ENCODE results near the gene ANKRD28. TPM values are rescaled to one million over a fixed set of nuclear protein-coding genes. Genes with fewer than 3 reads are reported as not detected.
"Not testable (repeated sequence)": the region's sequence is repeated elsewhere in the genome, so short reads cannot be mapped to it uniquely, and the experiment has no call there.

Gene ANKRD28
- total RNA-seq, 4 donors from 2014 or later = 20.0 to 86.8 (median 37.6) TPM

GRCh38 chr3:15820911-15821310, 23.1 kb upstream of the ANKRD28 start:
- Histone ChIP-seq H3K4me1 (peaks cover 0 to 7% of the 10 kb centered on the region in 2 donors), H3K27ac (no peak overlapping the region), H3K36me3 (no peaks in the 10 kb centered on the region), H3K4me3 (no peak overlapping the region), H3K9me3 (no peaks in the 10 kb centered on the region), H3K27me3 (no peaks in the 10 kb centered on the region)
- intact Hi-C loops (cut with DNase I; ENCODE audit: low total_unique reads) = no loop called here
- no peak for DNase-seq
- TF ChIP-seq CTCF (IDR thresholded peaks at IDR 0.05) = no peak

DNA sequence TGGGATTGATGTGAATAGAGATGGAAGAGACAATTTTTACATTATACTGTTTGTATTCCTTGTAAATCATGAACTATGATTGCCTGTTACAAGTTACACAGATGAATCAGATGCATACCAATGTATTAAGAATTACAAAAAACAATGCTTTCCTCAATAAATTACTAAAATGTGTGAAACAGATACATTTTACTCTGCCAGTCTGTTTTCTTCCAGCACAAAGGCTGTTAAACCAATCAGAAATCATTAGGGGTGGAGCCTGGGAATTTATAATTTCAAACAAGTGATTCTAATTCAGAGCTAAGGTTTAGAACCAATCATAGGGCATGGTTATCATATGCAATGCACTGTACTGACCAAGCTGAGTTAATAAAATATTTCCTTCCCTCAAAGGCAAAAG, 21.8 kb upstream of the ANKRD28 start:
- peaks cover 0 to 7% of the 10 kb centered on the region in 2 donors for H3K4me1 ChIP-seq
- TF ChIP-seq POLR2A (IDR thresholded peaks at IDR 0.05) = no peak
- H3K27me3 ChIP-seq = no peaks in the 10 kb centered on the region
- DNase-seq = no peak
- no peak overlapping the region for H3K27ac ChIP-seq
- H3K4me3 ChIP-seq = no peak overlapping the region
- H3K36me3 ChIP-seq = no peaks in the 10 kb centered on the region
- H3K9me3 ChIP-seq = no peaks in the 10 kb centered on the region
- intact Hi-C loops (cut with DNase I; ENCODE audit: low total_unique reads) = no loop called here

DNA sequence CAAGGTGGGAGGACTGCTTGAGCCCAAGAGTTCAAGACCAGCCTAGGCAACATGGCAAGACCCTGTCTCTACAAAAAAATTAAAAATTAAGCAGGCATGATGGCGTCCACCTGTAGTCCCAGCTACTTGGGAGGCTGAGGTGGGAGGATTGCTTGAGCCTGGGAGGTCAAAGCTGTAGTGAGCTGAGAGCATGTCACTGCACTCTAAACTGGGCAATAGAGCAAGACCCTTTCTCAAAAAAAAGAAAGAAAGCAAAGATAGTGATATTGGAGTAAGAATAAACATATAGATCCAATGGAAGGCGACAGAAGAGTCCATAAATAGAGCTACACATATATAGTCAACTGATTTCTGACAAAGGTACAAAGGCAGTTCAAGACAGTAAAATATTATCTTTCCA, 21.3 kb upstream of the ANKRD28 start:
- H3K4me3 ChIP-seq = no peak overlapping the region
- no peaks in the 10 kb centered on the region for H3K27me3 ChIP-seq
- no peaks in the 10 kb centered on the region for H3K9me3 ChIP-seq
- intact Hi-C loops (cut with DNase I; ENCODE audit: low total_unique reads) = no loop called here
- no peaks in the 10 kb centered on the region for H3K36me3 ChIP-seq
- DNase-seq = no peak
- H3K4me1 ChIP-seq = peaks cover 0 to 7% of the 10 kb centered on the region in 2 donors
- H3K27ac ChIP-seq = no peak overlapping the region
- TF ChIP-seq CTCF (IDR thresholded peaks at IDR 0.05) = no peak
- TF ChIP-seq POLR2A (IDR thresholded peaks at IDR 0.05) = no peak

DNA sequence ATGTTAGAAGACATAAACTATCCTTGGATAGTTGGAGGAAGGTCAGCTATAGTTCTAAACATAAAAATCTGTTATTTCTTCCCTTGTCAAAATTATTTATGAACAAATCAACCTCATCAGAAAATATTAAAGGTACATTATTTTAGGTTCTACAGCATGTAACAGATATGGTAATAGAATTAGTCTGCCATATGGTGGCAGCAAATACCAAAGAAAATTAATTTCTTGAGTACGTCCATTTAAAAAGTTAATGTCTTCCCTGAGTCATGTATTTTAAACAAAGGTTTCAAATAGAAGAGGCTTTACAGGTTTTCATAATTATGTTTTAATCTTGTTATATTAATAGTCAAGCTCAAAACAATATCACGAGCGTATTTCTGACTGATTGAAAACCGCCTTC, 17.9 kb upstream of the ANKRD28 start:
- no peak overlapping the region for H3K4me3 ChIP-seq
- H3K27ac ChIP-seq = no peak overlapping the region
- H3K9me3 ChIP-seq = no peaks in the 10 kb centered on the region
- no peak for TF ChIP-seq POLR2A (IDR thresholded peaks at IDR 0.05)
- TF ChIP-seq CTCF (IDR thresholded peaks at IDR 0.05) = peak; percentile 37 to 62 (median 48)
- DNase-seq = no peak
- no peaks in the 10 kb centered on the region for H3K36me3 ChIP-seq
- intact Hi-C loops (cut with DNase I; ENCODE audit: low total_unique reads) = no loop called here
- no peaks in the 10 kb centered on the region for H3K27me3 ChIP-seq
- peaks cover 0 to 4% of the 10 kb centered on the region in 2 donors for H3K4me1 ChIP-seq

- H3K36me3 ChIP-seq; H3K4me3 ChIP-seq; H3K9me3 ChIP-seq; DNase-seq; H3K4me1 ChIP-seq; intact Hi-C loops (cut with DNase I; ENCODE audit: low total_unique reads); H3K27ac ChIP-seq; H3K27me3 ChIP-seq: not testable (repeated sequence)
These were observed 15.3 kb upstream of the ANKRD28 start for GRCh38 chr3:15813079-15813478.

- DNase-seq = no peak
- TF ChIP-seq CTCF (IDR thresholded peaks at IDR 0.05) (peak; percentile 51 to 62 (median 61)), POLR2A (IDR thresholded peaks at IDR 0.05) (no peak)
- H3K4me3 ChIP-seq = no peak overlapping the region
- H3K27ac ChIP-seq = no peak overlapping the region
- H3K36me3 ChIP-seq = no peaks in the 10 kb centered on the region
- no peaks in the 10 kb centered on the region for H3K27me3 ChIP-seq
- H3K9me3 ChIP-seq = no peaks in the 10 kb centered on the region
- no peaks in the 10 kb centered on the region for H3K4me1 ChIP-seq
- intact Hi-C loops (cut with DNase I; ENCODE audit: low total_unique reads) = no loop called here
These were observed 14.4 kb upstream of the ANKRD28 start for GRCh38 chr3:15812183-15812582.

Data from uterus (tissue), 4 donors.